ENCODE measurements around the gene DDX11.
"Not testable (repeated sequence)": the region's sequence is repeated elsewhere in the genome, so short reads cannot be mapped to it uniquely, and the experiment has no call there.

DDX11 gene

GRCh38 chr12:31127209-31127848 is 53.7 kb downstream of the DDX11 start:
- not testable (repeated sequence) for FAIRE-seq

- not testable (repeated sequence) for FAIRE-seq
Measured at GRCh38 chr12:31136581-31136980, 62.9 kb downstream of the DDX11 start.

- not testable (repeated sequence) for FAIRE-seq
Measured at GRCh38 chr12:31144768-31145167, 71.1 kb downstream of the DDX11 start.

GRCh38 chr12:31145296-31145695 is 71.6 kb downstream of the DDX11 start:
- FAIRE-seq = not testable (repeated sequence)

GRCh38 chr12:31147415-31147814 is 73.8 kb downstream of the DDX11 start:
- not testable (repeated sequence) for FAIRE-seq

GRCh38 chr12:31150766-31151165 is 77.1 kb downstream of the DDX11 start:
- not testable (repeated sequence) for FAIRE-seq
